ENCODE results near the gene SOX9. TPM values are rescaled to one million over a fixed set of nuclear protein-coding genes. Genes with fewer than 3 reads are reported as not detected.

Gene SOX9
- total and polyA plus RNA-seq, 9 of the 15 experiments (the other 6 are each of a cell fraction or from before 2014, with no cell fraction given), result 0.04 TPM; not detected in 8

- TF ChIP-seq ETV1 (tag; conservative IDR thresholded peaks at IDR 0.05; ENCODE audit: low read depth), result no peak
- TF ChIP-seq KAT8 (IDR thresholded peaks at IDR 0.05; ENCODE audit: low read depth), result no peak
- no peak for TF ChIP-seq THRAP3 (IDR thresholded peaks at IDR 0.05; ENCODE audit: borderline replicate concordance)
- TF ChIP-seq, protein P1, sequence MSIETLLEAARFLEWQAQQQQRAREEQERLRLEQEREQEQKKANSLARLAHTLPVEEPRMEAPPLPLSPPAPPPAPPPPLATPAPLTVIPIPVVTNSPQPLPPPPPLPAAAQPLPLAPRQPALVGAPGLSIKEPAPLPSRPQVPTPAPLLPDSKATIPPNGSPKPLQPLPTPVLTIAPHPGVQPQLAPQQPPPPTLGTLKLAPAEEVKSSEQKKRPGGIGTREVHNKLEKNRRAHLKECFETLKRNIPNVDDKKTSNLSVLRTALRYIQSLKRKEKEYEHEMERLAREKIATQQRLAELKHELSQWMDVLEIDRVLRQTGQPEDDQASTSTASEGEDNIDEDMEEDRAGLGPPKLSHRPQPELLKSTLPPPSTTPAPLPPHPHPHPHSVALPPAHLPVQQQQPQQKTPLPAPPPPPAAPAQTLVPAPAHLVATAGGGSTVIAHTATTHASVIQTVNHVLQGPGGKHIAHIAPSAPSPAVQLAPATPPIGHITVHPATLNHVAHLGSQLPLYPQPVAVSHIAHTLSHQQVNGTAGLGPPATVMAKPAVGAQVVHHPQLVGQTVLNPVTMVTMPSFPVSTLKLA (conservative IDR thresholded peaks at IDR 0.05), result no peak
- TF ChIP-seq RBM25 (IDR thresholded peaks at IDR 0.05; ENCODE audit: low read depth, low read length, severe bottlenecking), result no peak
Observed at GRCh38 chr17:72165192-72165866, 44.5 kb downstream of the SOX9 start (continued).

GRCh38 chr17:72165867-72166439 is 45.1 kb downstream of the SOX9 start:
- Histone ChIP-seq H3K4me2 (ENCODE audit: insufficient read depth, low read length) (no peak overlapping the region), H3K9me1 (ENCODE audit: control insufficient read depth, insufficient read depth, low read length) (no peaks in the 10 kb centered on the region), H3K36me3 (ENCODE audit: control insufficient read depth, insufficient read depth, low read length) (no peaks in the 10 kb centered on the region), H3K27ac (ENCODE audit: extremely low read depth, low read depth, low read length) (no peak overlapping the region), H3K4me3 (no peak overlapping the region), H2AFZ (ENCODE audit: low read depth, low read length) (no peak overlapping the region), H4K20me1 (replicated peaks; ENCODE audit: control insufficient read depth, insufficient read depth, low read length) (no peaks in the 10 kb centered on the region), H3K9ac (ENCODE audit: insufficient read depth in 1 of 2, low read depth in 2 of 2, low read length in 2 of 2) (no peak overlapping the region), H3K4me1 (replicated peaks in 1 of 2; ENCODE audit: control insufficient read depth in 2 of 2, insufficient read depth in 2 of 2, low read length in 2 of 2) (no peaks in the 10 kb centered on the region), H3K27me3 (ENCODE audit: control insufficient read depth in 2 of 2, insufficient read depth in 2 of 2, low read length in 2 of 2) (no peaks in the 10 kb centered on the region), H3K9me3 (replicated peaks; ENCODE audit: control insufficient read depth, insufficient read depth, low read depth, low read length) (no peaks in the 10 kb centered on the region), H3K79me2 (ENCODE audit: control insufficient read depth, insufficient read depth, low read length) (no peaks in the 10 kb centered on the region)
- no peak for DNase-seq (ENCODE audit: extremely low read depth in 1 of 4, low spot score in 3 of 4)
- intact Hi-C loops (cut with micrococcal nuclease) (no loop called here), in situ Hi-C loops (cut with MboI) (no loop called here)
- FAIRE-seq, result no peak
- ATAC-seq, result no peak
- WGBS (ENCODE audit: insufficient coverage, low coverage, missing lambda C conversion rate), result 0% methylated on average over 12 of the region's 12 CpGs
- ChIA-PET CTCF (ENCODE audit: low intra/inter-chr PET ratio) (no interaction called here), POLR2A (no interaction called here)
- no TSS peak for BruUV-seq (replicated peaks)
- TF ChIP-seq TRIM24 (IDR thresholded peaks at IDR 0.05) (no peak), CUX1 (CRISPR knock-in tag; IDR thresholded peaks at IDR 0.05) (no peak), DACH1 (IDR thresholded peaks at IDR 0.05; ENCODE audit: partially characterized antibody) (no peak)

All from K562 (cell line).